D341Med (cell line): ENCODE data around the gene ZNF304.
"Not testable (repeated sequence)": the region's sequence is repeated elsewhere in the genome, so short reads cannot be mapped to it uniquely, and the experiment has no call there.

Experiments used
- DNase-seq: peaks from one replicate; pipeline ENCODE4 v3.0.0; 2012; ENCODE audit warnings: low spot score

ZNF304 gene

DNA sequence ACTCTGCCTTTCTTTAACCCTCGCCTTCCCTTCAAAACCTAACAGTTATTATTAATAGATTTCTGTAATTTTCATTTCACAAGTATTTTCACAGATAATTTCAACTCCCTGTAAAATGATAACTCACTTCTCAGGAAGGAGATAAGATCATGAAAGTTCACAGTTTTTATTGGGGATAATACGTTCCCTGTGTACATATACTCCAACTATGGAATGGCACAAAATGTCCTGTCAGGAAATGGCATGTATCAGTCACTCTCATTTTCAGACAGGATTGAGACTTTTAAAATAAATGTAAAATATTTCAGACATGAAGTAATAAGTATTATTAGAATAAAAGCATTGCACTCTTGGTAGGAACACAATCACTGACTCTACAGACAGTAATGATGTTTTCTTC, 11.3 kb downstream of the ZNF304 start:
- no peak for DNase-seq

- peak; percentile 91 for DNase-seq
Observed at GRCh38 chr19:57362997-57363687, 12.1 kb downstream of the ZNF304 start, which contains the start of the genes TRAPPC2B and ZNF547. TRAPPC2B (plus strand) TSS chr19:57363551; CDS start chr19:57364834, 1,283 bp downstream. ZNF547 (plus strand) TSS chr19:57363551; CDS start chr19:57368556, 5,005 bp downstream.

DNA sequence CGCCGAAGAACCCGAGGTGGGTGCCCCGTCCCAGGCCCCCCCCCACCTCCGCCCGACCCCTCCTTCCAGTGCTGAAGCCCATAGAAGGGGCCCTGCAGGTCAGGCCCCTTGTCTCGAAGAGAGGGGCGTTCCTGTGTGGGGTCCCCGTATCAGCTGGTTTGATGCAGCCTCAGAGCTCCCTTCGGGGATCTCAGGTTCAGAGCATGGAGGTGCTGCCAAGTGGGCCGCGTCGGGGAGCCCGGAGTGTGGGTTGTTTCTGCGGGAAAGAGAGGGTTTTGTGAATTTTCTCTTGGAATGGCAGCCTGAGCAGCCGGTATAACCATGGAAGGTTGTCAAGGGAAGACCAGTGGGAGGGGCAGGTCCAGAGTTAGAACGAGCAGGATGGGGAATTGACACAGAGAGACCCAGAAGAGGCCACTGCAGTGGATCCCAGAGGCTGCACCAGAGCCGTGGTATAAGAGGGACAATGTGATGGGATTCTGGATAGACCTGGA, 12.7 kb downstream of the ZNF304 start:
- DNase-seq = no peak

- no peak for DNase-seq
Observed at GRCh38 chr19:57366776-57367175, 15.7 kb downstream of the ZNF304 start.

DNA sequence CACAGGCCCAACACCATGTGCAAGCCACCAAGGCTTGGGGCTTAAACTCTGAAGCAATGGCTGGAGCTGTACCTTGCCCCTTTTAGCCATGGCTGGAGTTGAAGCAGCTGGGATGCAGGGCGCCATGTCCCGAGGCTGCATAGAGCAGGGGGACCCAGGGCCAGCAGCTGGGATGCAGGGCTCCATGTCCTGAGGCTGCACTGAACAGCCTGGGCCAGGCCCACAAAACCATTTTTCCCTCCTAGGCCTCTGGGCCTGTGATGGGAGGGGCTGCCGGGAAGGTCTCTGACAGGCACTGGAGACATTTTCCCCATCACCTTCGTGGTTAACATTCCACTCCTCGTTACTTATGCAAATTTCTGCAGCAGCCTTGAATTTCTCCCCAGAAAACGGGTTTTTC, 23.1 kb downstream of the ZNF304 start:
- no peak for DNase-seq

DNA sequence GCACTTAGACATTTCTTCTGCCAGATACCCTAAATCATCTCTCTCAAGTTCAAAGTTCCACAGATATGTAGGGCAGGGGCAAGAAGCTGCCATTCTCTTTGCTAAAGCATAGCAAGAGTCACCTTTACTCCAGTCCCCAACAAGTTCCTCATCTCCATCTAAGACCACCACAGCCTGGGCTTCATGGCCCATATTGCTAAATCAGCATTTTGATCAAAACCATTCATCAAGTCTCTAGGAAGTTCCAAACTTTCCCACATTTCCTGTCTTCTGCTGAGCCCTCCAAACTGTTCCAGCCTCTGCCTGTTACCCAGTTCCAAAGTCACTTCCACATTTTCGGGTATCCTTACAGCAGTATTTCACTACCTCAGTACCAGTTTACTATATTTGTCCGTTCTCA, 23.6 kb downstream of the ZNF304 start:
- not testable (repeated sequence) for DNase-seq

DNA sequence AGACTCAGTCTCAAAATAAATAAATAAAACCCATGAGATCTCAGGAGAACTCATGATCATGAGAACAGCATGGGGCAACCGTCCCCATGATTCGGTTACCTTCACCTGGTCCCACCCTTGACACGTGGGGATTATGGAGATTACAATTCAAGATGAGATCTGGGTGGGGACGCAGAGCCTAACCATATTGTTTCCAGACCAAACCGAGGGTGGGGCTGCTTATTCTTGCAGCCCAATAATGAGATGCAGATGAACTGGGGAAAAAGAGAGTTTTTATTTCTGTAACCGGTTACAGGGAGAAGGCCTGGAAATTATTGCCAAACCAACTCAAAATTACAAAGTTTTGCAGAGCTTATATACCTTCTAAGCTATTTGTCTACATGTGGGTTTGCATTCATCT, 25.1 kb downstream of the ZNF304 start:
- DNase-seq = no peak

- no peak for DNase-seq
Observed at GRCh38 chr19:57377498-57378146, 26.6 kb downstream of the ZNF304 start.

DNA sequence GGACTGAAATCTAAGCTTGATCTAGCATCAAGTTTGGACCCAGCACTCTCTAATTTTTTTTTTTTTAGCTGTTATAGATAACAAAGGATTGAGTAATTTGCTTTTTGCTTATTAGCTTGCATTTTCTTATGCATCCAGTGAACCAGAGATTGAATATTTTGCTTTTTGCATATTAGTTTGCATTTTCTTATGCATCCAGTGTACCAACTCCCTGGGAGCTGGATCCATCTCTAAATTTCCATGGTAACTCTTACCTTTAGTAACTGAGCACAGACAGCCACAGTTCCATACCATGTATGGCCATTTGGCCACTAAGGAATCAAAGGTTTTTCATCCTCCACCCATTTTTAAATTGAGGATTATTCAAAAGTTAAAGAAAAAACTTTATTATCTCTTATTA, 29.9 kb downstream of the ZNF304 start:
- DNase-seq = no peak

DNA sequence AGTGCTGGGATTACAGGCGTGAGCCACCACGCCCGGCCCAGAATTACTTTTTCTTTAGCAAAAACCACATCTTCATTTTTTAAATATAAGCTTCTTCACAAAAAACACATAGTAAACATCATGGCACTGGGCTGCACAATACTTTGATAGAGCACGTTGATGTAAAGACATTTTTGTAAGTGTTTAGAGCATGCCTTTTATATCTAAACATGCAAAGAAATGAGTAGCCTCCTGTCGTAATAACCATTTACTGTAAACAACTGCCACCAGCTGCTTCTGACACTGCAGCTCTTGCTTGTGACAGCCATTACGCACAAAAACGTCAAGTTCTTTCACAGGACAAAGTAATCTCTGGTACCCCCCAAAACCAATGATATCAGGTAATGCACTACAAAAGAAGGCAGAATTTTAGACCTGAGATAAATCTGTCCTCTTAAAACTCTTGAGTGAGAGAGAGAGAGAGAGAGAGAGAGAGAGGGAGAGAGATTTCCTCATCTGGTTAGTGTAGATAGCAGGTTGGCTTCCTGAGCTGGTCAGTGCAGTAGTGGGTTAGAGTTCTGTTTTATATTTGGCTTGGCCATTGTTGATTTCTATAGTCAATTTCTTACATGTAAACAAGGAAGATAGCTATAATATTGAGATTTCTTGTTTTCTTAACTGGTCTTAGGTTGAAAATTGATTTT, 31.9 kb downstream of the ZNF304 start:
- DNase-seq = no peak

- DNase-seq = no peak
Observed at GRCh38 chr19:57389194-57389729, 38.2 kb downstream of the ZNF304 start.

DNA sequence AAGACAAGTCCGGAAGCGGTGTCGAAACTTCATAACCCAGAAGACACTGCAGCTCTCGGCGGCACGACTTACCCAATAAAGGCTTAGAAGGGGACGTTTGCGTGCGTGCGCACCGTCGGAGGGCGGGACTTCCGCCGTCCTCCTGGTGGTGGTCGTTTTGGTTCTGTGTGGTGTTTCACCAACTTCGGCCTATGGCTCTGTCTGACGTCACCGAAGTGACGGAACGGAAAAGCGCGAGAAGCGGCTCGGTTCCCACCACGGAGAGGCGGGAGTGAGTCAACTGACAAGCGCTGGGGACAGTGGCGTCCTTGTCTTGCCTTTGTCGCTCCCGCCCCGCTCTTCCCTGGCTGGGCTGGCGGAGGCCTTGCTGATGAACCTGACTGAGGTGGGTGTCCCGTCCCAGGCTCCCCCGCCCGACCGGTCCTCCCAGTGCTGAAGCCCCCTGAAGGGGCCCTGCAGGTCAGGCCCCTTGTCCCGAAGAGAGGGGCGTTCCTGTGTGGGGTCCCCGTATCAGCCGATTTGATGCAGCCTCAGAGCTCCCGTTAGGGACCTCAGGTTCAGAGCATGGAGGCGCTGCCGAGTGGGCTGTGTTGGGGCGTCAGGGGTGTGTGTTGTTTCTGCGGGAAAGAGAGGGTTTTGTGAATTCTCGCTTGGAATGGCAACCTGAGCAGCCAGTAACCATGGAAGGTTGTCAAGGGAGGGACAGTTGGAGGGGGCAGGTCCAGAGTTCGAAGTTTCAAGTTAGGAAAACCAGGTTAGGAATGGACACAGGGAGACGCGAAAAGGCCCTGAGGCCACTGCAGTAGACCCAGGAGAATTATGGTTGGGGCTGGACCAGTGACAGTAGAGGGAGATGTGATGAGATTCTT, 38.9 kb downstream of the ZNF304 start, which contains the start of gene ZNF548:
TSS of gene ZNF548 (plus strand) at position 125 of the 869 bp plus-strand sequence. CDS start at position 371, 246 bp downstream.
- DNase-seq = peak; percentile 93

GRCh38 chr19:57395710-57396109, 44.6 kb downstream of the ZNF304 start:
- DNase-seq = no peak

GRCh38 chr19:57398868-57399267, 47.8 kb downstream of the ZNF304 start:
- DNase-seq = no peak

- DNase-seq = no peak
Observed at GRCh38 chr19:57403737-57404563, 52.9 kb downstream of the ZNF304 start.

DNA sequence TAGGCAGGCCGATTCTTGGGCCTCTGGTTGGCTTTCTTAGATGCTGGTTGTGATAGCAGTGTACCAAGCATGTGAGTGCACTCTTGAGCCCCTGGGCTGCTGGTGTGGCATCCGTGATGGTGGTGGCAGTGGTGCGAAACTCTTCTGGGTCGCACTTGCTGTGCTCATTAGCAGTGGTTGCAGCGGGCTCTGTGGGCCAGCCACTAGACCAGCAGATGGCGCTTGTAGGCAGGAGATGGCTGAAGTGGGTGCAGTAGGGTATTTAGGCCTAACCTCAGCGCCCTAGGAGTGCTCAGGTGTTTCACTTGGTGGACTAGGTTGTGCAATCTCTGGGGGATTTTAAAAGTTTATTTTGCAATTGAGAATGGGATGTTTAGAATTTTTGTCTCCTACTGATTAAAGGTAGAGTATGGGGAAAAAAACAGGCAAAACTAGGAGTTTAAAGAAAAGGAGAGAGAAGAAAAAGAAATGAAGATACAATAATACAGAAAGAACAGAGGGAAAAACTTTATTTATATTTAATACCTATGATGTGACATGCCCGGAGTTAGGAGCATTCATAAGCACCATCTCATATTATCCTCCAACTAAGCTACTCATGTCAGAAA, 55.5 kb downstream of the ZNF304 start:
- DNase-seq = peak; percentile 90
